ENCODE measurements around the gene COMMD4. TPM values are rescaled to one million over a fixed set of nuclear protein-coding genes. Genes with fewer than 3 reads are reported as not detected.
A peak's percentile ranks its signal among the peaks of the same experiment; 100 is the strongest.
"Not testable (repeated sequence)": the region's sequence is repeated elsewhere in the genome, so short reads cannot be mapped to it uniquely, and the experiment has no call there.

COMMD4 gene
- total and polyA plus RNA-seq, 2 of the 4 experiments (the other 2 are of a cell fraction): 91.2 to 133 TPM

DNA sequence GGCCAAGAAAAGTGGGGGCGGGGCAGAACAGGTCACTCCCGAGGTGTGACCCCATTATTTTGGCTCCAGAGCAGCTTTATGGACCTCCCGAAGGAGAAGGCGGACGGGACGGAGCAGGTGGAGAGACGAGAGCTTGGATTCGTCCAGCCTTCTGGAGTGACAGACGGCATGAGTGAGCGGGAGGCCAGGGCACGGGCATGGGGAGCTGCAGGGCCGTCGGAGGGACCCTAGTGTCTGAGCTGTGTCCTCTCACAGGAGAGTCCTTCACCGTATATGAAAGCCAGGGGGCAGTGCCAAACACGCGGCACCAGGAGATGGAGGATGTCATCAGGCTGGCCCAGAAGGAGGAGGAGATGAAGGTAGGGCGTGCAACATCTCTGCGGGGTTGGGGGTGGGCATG lies 42.2 kb upstream of the COMMD4 start:
- H3K4ac ChIP-seq (ENCODE audit: low read depth, low read length); ATAC-seq (ENCODE audit: low read depth); intact Hi-C loops (cut with micrococcal nuclease); H3K18ac ChIP-seq (ENCODE audit: low read depth, low read length); H2AK9ac ChIP-seq (replicated peaks; ENCODE audit: low read depth, low read length, poor library complexity); in situ Hi-C loops (cut with MboI; ENCODE audit: low sequenced_read_pairs); H3K27me3 ChIP-seq (ENCODE audit: control insufficient read depth, insufficient read depth, low read length); H3K4me2 ChIP-seq (ENCODE audit: low read depth, low read length); DNase-seq; H2AK5ac ChIP-seq (ENCODE audit: low read depth, low read length); H4K5ac ChIP-seq (ENCODE audit: low read depth, low read length); POLR2A ChIA-PET (ENCODE audit: unreplicated experiment); H3K56ac ChIP-seq (ENCODE audit: extremely low read depth, insufficient read depth, low read length); H3K9ac ChIP-seq (ENCODE audit: low read depth, low read length); H3K27ac ChIP-seq (ENCODE audit: insufficient read depth, low read length); H2BK5ac ChIP-seq (ENCODE audit: low read depth, low read length, poor library complexity, severe bottlenecking); H3K23ac ChIP-seq (ENCODE audit: low read depth, low read length); H4K20me1 ChIP-seq (ENCODE audit: insufficient read depth, low read length); H2BK20ac ChIP-seq (ENCODE audit: low read depth, low read length); H3K9me1 ChIP-seq (ENCODE audit: insufficient read depth, low read length); H3K79me1 ChIP-seq (ENCODE audit: low read depth in 1 of 2, low read length in 2 of 2); H4K91ac ChIP-seq (ENCODE audit: insufficient read depth, low read depth, low read length); BruUV-seq (replicated peaks); H2BK15ac ChIP-seq (ENCODE audit: low read depth, low read length); CTCF ChIA-PET; H3K36me3 ChIP-seq (ENCODE audit: control insufficient read depth, insufficient read depth, low read length); H3K4me3 ChIP-seq (ENCODE audit: insufficient read depth, low read depth, low read length); H2BK120ac ChIP-seq (ENCODE audit: low read depth, low read length); H4K8ac ChIP-seq (ENCODE audit: low read depth in 2 of 2, low read length in 2 of 2); H3K14ac ChIP-seq (replicated peaks; ENCODE audit: low read depth, low read length); H3K9me3 ChIP-seq (ENCODE audit: control insufficient read depth, insufficient read depth, low read length); H2AFZ ChIP-seq (replicated peaks; ENCODE audit: low read length, poor library complexity); dilution Hi-C loops (cut with HindIII; ENCODE audit: low sequenced_read_pairs, unreplicated experiment); H3K4me1 ChIP-seq (ENCODE audit: control insufficient read depth, insufficient read depth, low read length): not testable (repeated sequence)
- WGBS, 2 experiments (ENCODE audit: extremely low coverage in 2 of 2, insufficient read length in 1 of 2): no CpG with 5 or more reads among the region's 18 CpGs

DNA sequence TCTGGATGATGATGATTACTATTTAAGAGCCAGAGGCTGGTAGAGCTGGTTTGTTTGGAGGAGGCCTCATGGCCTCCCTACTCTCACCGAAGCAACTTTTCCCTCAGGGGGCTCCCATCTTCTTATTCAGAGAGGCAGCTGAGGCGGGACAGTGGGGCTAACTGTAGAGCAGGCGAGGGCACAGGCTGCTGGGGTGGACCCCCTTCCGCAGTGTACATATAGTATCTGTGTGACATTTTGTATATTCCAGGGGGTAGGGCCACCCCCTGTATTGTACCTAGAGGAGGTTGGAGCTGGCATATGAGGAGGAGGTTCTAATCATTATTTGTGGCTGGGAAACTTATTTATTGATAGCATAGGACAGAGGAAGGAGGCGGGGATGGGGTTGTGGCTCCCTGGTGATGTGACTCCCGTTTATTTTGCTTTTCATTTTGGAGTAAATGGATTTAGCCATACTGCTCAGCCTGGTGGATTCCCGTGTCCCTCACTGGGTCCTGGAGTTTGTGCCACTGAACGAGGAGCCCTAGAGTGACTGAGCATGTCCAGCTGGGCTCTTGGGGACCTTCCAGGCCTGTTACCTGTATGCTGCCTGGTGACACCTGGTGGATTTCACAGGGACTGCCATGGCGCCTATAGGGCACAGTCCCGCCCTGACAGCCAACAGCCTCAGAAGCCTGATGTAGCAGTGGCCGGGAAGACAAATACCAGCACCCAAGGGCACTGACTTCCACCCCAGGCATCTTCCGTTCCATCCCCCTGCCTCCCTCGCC lies 37.1 kb upstream of the COMMD4 start:
- peak; percentile 46 for ATAC-seq (ENCODE audit: low read depth)
- H2BK120ac ChIP-seq (ENCODE audit: low read depth, low read length); H3K4me1 ChIP-seq (ENCODE audit: control insufficient read depth, insufficient read depth, low read length); H2BK15ac ChIP-seq (ENCODE audit: low read depth, low read length); H3K4me3 ChIP-seq (ENCODE audit: insufficient read depth, low read depth, low read length); H3K79me1 ChIP-seq (ENCODE audit: low read depth in 1 of 2, low read length in 2 of 2); H2AK9ac ChIP-seq (replicated peaks; ENCODE audit: low read depth, low read length, poor library complexity); H3K56ac ChIP-seq (ENCODE audit: extremely low read depth, insufficient read depth, low read length); H3K9me1 ChIP-seq (ENCODE audit: insufficient read depth, low read length); H4K5ac ChIP-seq (ENCODE audit: low read depth, low read length); H2BK5ac ChIP-seq (ENCODE audit: low read depth, low read length, poor library complexity, severe bottlenecking); H2BK20ac ChIP-seq (ENCODE audit: low read depth, low read length); H3K14ac ChIP-seq (replicated peaks; ENCODE audit: low read depth, low read length); CTCF ChIA-PET; in situ Hi-C loops (cut with MboI; ENCODE audit: low sequenced_read_pairs); H3K27ac ChIP-seq (ENCODE audit: insufficient read depth, low read length); DNase-seq; H3K9ac ChIP-seq (ENCODE audit: low read depth, low read length); H2AK5ac ChIP-seq (ENCODE audit: low read depth, low read length); dilution Hi-C loops (cut with HindIII; ENCODE audit: low sequenced_read_pairs, unreplicated experiment); H3K36me3 ChIP-seq (ENCODE audit: control insufficient read depth, insufficient read depth, low read length); H3K4ac ChIP-seq (ENCODE audit: low read depth, low read length); intact Hi-C loops (cut with micrococcal nuclease); H3K18ac ChIP-seq (ENCODE audit: low read depth, low read length); POLR2A ChIA-PET (ENCODE audit: unreplicated experiment); H3K23ac ChIP-seq (ENCODE audit: low read depth, low read length); H4K8ac ChIP-seq (ENCODE audit: low read depth in 2 of 2, low read length in 2 of 2); H4K91ac ChIP-seq (ENCODE audit: insufficient read depth, low read depth, low read length); H2AFZ ChIP-seq (replicated peaks; ENCODE audit: low read length, poor library complexity); H3K27me3 ChIP-seq (ENCODE audit: control insufficient read depth, insufficient read depth, low read length); H4K20me1 ChIP-seq (ENCODE audit: insufficient read depth, low read length); BruUV-seq (replicated peaks); H3K9me3 ChIP-seq (ENCODE audit: control insufficient read depth, insufficient read depth, low read length); H3K4me2 ChIP-seq (ENCODE audit: low read depth, low read length): not testable (repeated sequence)
- WGBS, 2 experiments (ENCODE audit: extremely low coverage in 2 of 2, insufficient read length in 1 of 2): no CpG with 5 or more reads among the region's 13 CpGs

All from IMR-90 (cell line).